Activated T-cell treated with anti-CD3 and anti-CD28 coated beads, Interleukin-2, amount 50 U/mL, for 72 hours (primary cell): ENCODE measurements around the gene SLA2. TPM values are rescaled to one million over a fixed set of nuclear protein-coding genes. Genes with fewer than 3 reads are reported as not detected.

Source experiments
- ATAC-seq, 2 donors: fragments of 150-1000 bp; cut with Tn5 transposase; replicated peaks in 1 of 2; 2 replicates each; pipeline ENCODE4 v1.10.0; 2021; ENCODE audit warnings: moderate library complexity in 2 of 2, mild to moderate bottlenecking in 1 of 2
- DNase-seq, 2 donors: peaks; one replicate each; pipeline ENCODE4 v3.0.0; 2021 to 2022; ENCODE audit warnings: mixed read lengths in 1 of 2
- H3K27ac Mint-ChIP-seq: one replicate; pipeline ENCODE4 v1.8.0; 2022; ENCODE audit warnings: mild to moderate bottlenecking, moderate library complexity, mixed read lengths
- H3K27me3 Mint-ChIP-seq: one replicate; pipeline ENCODE4 v1.8.0; 2022; ENCODE audit warnings: low read depth, mixed read lengths
- H3K36me3 Mint-ChIP-seq, 2 donors: one replicate each; pipeline ENCODE4 v1.8.0; 2022; ENCODE audit warnings: mixed read lengths in 2 of 2, mild to moderate bottlenecking in 1 of 2; ENCODE audit not compliant: insufficient read depth in 2 of 2
- H3K4me1 Mint-ChIP-seq: one replicate; pipeline ENCODE4 v1.8.0; 2022; ENCODE audit warnings: low read depth, mixed read lengths
- H3K4me3 Mint-ChIP-seq, 2 donors: one replicate each; pipeline ENCODE4 v1.8.0; 2022; ENCODE audit warnings: mild to moderate bottlenecking in 2 of 2, mixed read lengths in 2 of 2, moderate library complexity in 2 of 2
- H3K9me3 Mint-ChIP-seq, 2 donors: one replicate each; pipeline ENCODE4 v1.8.0; 2022; ENCODE audit warnings: mixed read lengths in 2 of 2
- total RNA-seq, 2 donors: library from RNA; stranded (reverse); gene quantifications; one replicate each; pipeline ENCODE4 v1.2.3, GENCODE V29; 2022

SLA2 gene
- total RNA-seq, 2 donors from 2014 or later, result 44.9 to 56.6 TPM

GRCh38 chr20:36593347-36593929, 52.6 kb downstream of the SLA2 start:
- Mint-ChIP-seq H3K36me3 (peaks cover 2 to 14% of the 10 kb centered on the region in 2 donors), H3K27me3 (no peaks in the 10 kb centered on the region), H3K4me3 (peak overlapping the region; percentile 45 to 60), H3K4me1 (peaks cover 62% of the 10 kb centered on the region), H3K9me3 (no peaks in the 10 kb centered on the region), H3K27ac (peak overlapping the region; percentile 40)
- DNase-seq, result no peak
- ATAC-seq, result no peak

GRCh38 chr20:36591854-36592641, 53.9 kb downstream of the SLA2 start:
- peak overlapping the region; percentile 36 for H3K27ac Mint-ChIP-seq
- H3K9me3 Mint-ChIP-seq, result no peaks in the 10 kb centered on the region
- H3K4me1 Mint-ChIP-seq, result peaks cover 71% of the 10 kb centered on the region
- DNase-seq (peak; percentile 48 to 71), ATAC-seq (peak; percentile 56)
- peaks cover 2 to 20% of the 10 kb centered on the region in 2 donors for H3K36me3 Mint-ChIP-seq
- peak overlapping the region; percentile 45 to 60 for H3K4me3 Mint-ChIP-seq
- no peaks in the 10 kb centered on the region for H3K27me3 Mint-ChIP-seq

GRCh38 chr20:36591281-36591680, 54.7 kb downstream of the SLA2 start:
- ATAC-seq (no peak), DNase-seq (no peak)
- no peak overlapping the region for H3K27ac Mint-ChIP-seq
- peaks cover 2 to 21% of the 10 kb centered on the region in 2 donors for H3K36me3 Mint-ChIP-seq
- no peaks in the 10 kb centered on the region for H3K27me3 Mint-ChIP-seq
- no peaks in the 10 kb centered on the region for H3K9me3 Mint-ChIP-seq
- peaks cover 74% of the 10 kb centered on the region for H3K4me1 Mint-ChIP-seq
- H3K4me3 Mint-ChIP-seq, result peak overlapping the region; percentile 45 to 60

- Mint-ChIP-seq H3K27ac (peak overlapping the region; percentile 12), H3K9me3 (no peaks in the 10 kb centered on the region), H3K4me1 (peaks cover 42% of the 10 kb centered on the region), H3K4me3 (no peak overlapping the region), H3K36me3 (peaks cover 2 to 16% of the 10 kb centered on the region in 2 donors), H3K27me3 (no peaks in the 10 kb centered on the region)
- DNase-seq (no peak), ATAC-seq (no peak)
Measured at GRCh38 chr20:36587388-36588070, 58.5 kb downstream of the SLA2 start.

GRCh38 chr20:36585410-36586125, 60.4 kb downstream of the SLA2 start:
- Mint-ChIP-seq H3K36me3 (peaks cover 4 to 15% of the 10 kb centered on the region in 2 donors), H3K4me1 (peaks cover 39% of the 10 kb centered on the region), H3K9me3 (no peaks in the 10 kb centered on the region), H3K4me3 (no peak overlapping the region), H3K27ac (no peak overlapping the region), H3K27me3 (no peaks in the 10 kb centered on the region)
- no peak for ATAC-seq
- DNase-seq, result no peak

- Mint-ChIP-seq H3K9me3 (no peaks in the 10 kb centered on the region), H3K27me3 (no peaks in the 10 kb centered on the region), H3K36me3 (peaks cover 8 to 27% of the 10 kb centered on the region in 2 donors), H3K4me1 (peaks cover 48% of the 10 kb centered on the region), H3K4me3 (no peak overlapping the region), H3K27ac (peak overlapping the region; percentile 14)
- DNase-seq (no peak), ATAC-seq (no peak)
Measured at GRCh38 chr20:36584018-36584481, 61.9 kb downstream of the SLA2 start.

- DNase-seq (no peak), ATAC-seq (no peak)
- peaks cover 47% of the 10 kb centered on the region for H3K4me1 Mint-ChIP-seq
- H3K36me3 Mint-ChIP-seq, result peaks cover 9 to 28% of the 10 kb centered on the region in 2 donors
- H3K27me3 Mint-ChIP-seq, result no peaks in the 10 kb centered on the region
- peak overlapping the region; percentile 82 for H3K27ac Mint-ChIP-seq
- no peak overlapping the region for H3K4me3 Mint-ChIP-seq
- no peaks in the 10 kb centered on the region for H3K9me3 Mint-ChIP-seq
Measured at GRCh38 chr20:36582821-36583220, 63.2 kb downstream of the SLA2 start.

GRCh38 chr20:36582322-36582721, 63.7 kb downstream of the SLA2 start:
- Mint-ChIP-seq H3K4me3 (peak overlapping the region; percentile 40 to 47), H3K27ac (peak overlapping the region; percentile 82), H3K9me3 (no peaks in the 10 kb centered on the region), H3K27me3 (no peaks in the 10 kb centered on the region), H3K36me3 (peaks cover 9 to 25% of the 10 kb centered on the region in 2 donors), H3K4me1 (peaks cover 42% of the 10 kb centered on the region)
- DNase-seq (peak; percentile 48 to 50), ATAC-seq (peak; percentile 92)

GRCh38 chr20:36579996-36580545, 65.9 kb downstream of the SLA2 start:
- H3K4me1 Mint-ChIP-seq, result peaks cover 50% of the 10 kb centered on the region
- H3K36me3 Mint-ChIP-seq, result peaks cover 9 to 27% of the 10 kb centered on the region in 2 donors
- H3K9me3 Mint-ChIP-seq, result no peaks in the 10 kb centered on the region
- no peak for DNase-seq
- no peaks in the 10 kb centered on the region for H3K27me3 Mint-ChIP-seq
- peak overlapping the region; percentile 9 for H3K27ac Mint-ChIP-seq
- no peak overlapping the region for H3K4me3 Mint-ChIP-seq
- ATAC-seq, result no peak

GRCh38 chr20:36578356-36579041, 67.5 kb downstream of the SLA2 start:
- ATAC-seq, result no peak
- Mint-ChIP-seq H3K27ac (no peak overlapping the region), H3K36me3 (peaks cover 14 to 28% of the 10 kb centered on the region in 2 donors)

GRCh38 chr20:36576081-36576445, 69.9 kb downstream of the SLA2 start:
- Mint-ChIP-seq H3K27me3 (no peaks in the 10 kb centered on the region), H3K36me3 (peaks cover 10 to 24% of the 10 kb centered on the region in 2 donors), H3K9me3 (no peaks in the 10 kb centered on the region), H3K27ac (peak overlapping the region; percentile 74), H3K4me1 (peaks cover 53% of the 10 kb centered on the region), H3K4me3 (peak overlapping the region; percentile 82 to 98)
- no peak for ATAC-seq
- DNase-seq, result no peak

More at GRCh38 chr20:36578356-36579041, 67.5 kb downstream of the SLA2 start:
- no peak overlapping the region for H3K4me3 Mint-ChIP-seq
- H3K4me1 Mint-ChIP-seq, result peaks cover 57% of the 10 kb centered on the region
- DNase-seq, result no peak
- no peaks in the 10 kb centered on the region for H3K27me3 Mint-ChIP-seq
- no peaks in the 10 kb centered on the region for H3K9me3 Mint-ChIP-seq
